ENCODE measurements around the gene PCDH9.

- no peak for TF ChIP-seq RCOR1 (IDR thresholded peaks at IDR 0.05; ENCODE audit: insufficient replicate concordance, low read length)
- TF ChIP-seq RFX5 (IDR thresholded peaks at IDR 0.05; ENCODE audit: low read depth, low read length) = no peak
- no peak for TF ChIP-seq CTCF (conservative IDR thresholded peaks at IDR 0.05; ENCODE audit: low read depth, low read length)
- no peak for TF ChIP-seq BHLHE40 (IDR thresholded peaks at IDR 0.05; ENCODE audit: low read depth, low read length)
- no peak for TF ChIP-seq MAZ (IDR thresholded peaks at IDR 0.05; ENCODE audit: borderline replicate concordance, low read depth, low read length)
- TF ChIP-seq POLR2A (IDR thresholded peaks at IDR 0.05; ENCODE audit: low read depth, low read length) = no peak
- no peak for TF ChIP-seq SMC3 (IDR thresholded peaks at IDR 0.05; ENCODE audit: low read depth, low read length)
- no peak for TF ChIP-seq RAD21 (IDR thresholded peaks at IDR 0.05; ENCODE audit: low read length)
- TF ChIP-seq NFE2L2 (IDR thresholded peaks at IDR 0.05; ENCODE audit: low read depth, low read length) = no peak
- TF ChIP-seq ELK1 (IDR thresholded peaks at IDR 0.05; ENCODE audit: borderline replicate concordance, low read depth, low read length) = no peak
- TF ChIP-seq MXI1 (IDR thresholded peaks at IDR 0.05; ENCODE audit: borderline replicate concordance, low read depth, low read length) = no peak
- no peak for TF ChIP-seq CEBPB (IDR thresholded peaks at IDR 0.05; ENCODE audit: low read depth, low read length)
Observed at GRCh38 chr13:66624302-66624701, 605.8 kb downstream of the PCDH9 start.

Data from IMR-90 (cell line).